Right lobe of liver (tissue), 6 donors: Measurements from ENCODE around the gene ATF2. TPM values are rescaled to one million over a fixed set of nuclear protein-coding genes. Genes with fewer than 3 reads are reported as not detected.
"Not testable (repeated sequence)": the region's sequence is repeated elsewhere in the genome, so short reads cannot be mapped to it uniquely, and the experiment has no call there.

ENCODE experiments used
- ATAC-seq, 4 donors: fragments of 200-7000 bp; cut with Tn5 transposase; one replicate each; pipeline ENCODE4 v1.9.1; 2020; ENCODE audit warnings: mild to moderate bottlenecking in 4 of 4, moderate library complexity in 4 of 4
- DNase-seq, 3 donors: peaks; one replicate each; pipeline ENCODE4 v3.0.0-alpha.2; 2020
- H3K27ac ChIP-seq, 3 donors: fragments of 200-600 bp; one replicate each; pipeline ENCODE4 v1.8.0; 2022
- H3K27me3 ChIP-seq, 2 donors: fragments of 200-600 bp; one replicate each; pipeline ENCODE4 v1.8.0; 2022
- H3K36me3 ChIP-seq, 4 donors: fragments of 200-600 bp; sonication (generic) in 1 of 4; one replicate each; pipeline versions ENCODE4 v1.5.1 to v1.8.0; 2017 to 2022; ENCODE audit warnings: control low read depth in 1 of 4
- H3K4me1 ChIP-seq, 4 donors: fragments of 200-600 bp; sonication (generic) in 1 of 4; one replicate each; pipeline versions ENCODE4 v1.5.1 to v1.8.0; 2017 to 2022; ENCODE audit warnings: control low read depth in 1 of 4
- H3K4me3 ChIP-seq, 3 donors: fragments of 200-600 bp; one replicate each; pipeline ENCODE4 v1.8.0; 2022
- H3K9me3 ChIP-seq, 4 donors: fragments of 200-600 bp; sonication (generic) in 1 of 4; one replicate each; pipeline versions ENCODE4 v1.5.1 to v1.8.0; 2017 to 2022; ENCODE audit warnings: control low read depth in 1 of 4
- POLR2A ChIP-seq: fragments of 450-650 bp; IDR thresholded peaks from one replicate; pipeline ENCODE4 v1.6.1; 2017; ENCODE audit warnings: antibody characterized with exemption, mild to moderate bottlenecking
- WGBS: methylation state at CpG from one replicate; pipeline ENCODE4 v1.1.6; 2018; ENCODE audit warnings: low coverage, low lambda C conversion rate; ENCODE audit not compliant: insufficient coverage; ENCODE audit errors: missing lambda C conversion rate; 5-methylcytosine and 5-hydroxymethylcytosine counted together
- intact Hi-C, 2 donors: fragments of 100-400 bp; cut with DNase I; formaldehyde crosslinking; loops; one replicate each; pipeline versions ENCODE4 v1.11.2 to v1.14.1; 2022
- total RNA-seq, 6 experiments: library from RNA; depleted of rRNA in 2 of 6; stranded (reverse); fragments of >200 nt in 2 of 6; fragmentation: NEBNext Ultra II Directional in 3 of 6; extraction: Animal tissue kit (Norgen Biotek cat#: 25700) in 3 of 6; gene quantifications; one replicate each; pipeline versions ENCODE4 v1.1.0 to v1.2.4, GENCODE V29; 2016 to 2023
- TF ChIP-seq, protein P1 (sequence below), 4 donors: fragments of 200-600 bp in 3 of 4; fragments of 450-650 bp in 1 of 4; IDR thresholded peaks; one replicate each; pipeline versions ENCODE4 v1.5.1 to v1.8.0; 2016 to 2022; ENCODE audit warnings: antibody characterized with exemption in 4 of 4, mild to moderate bottlenecking in 2 of 4
- donor health status: DM: no; HTN: yes; CAD: no.
- donor health status: DM: no; HTN: no; CAD: no.
- donor health status: DM: no; HTN: no; CAD: no.
- donor health status: DM: no; HTN: yes; CAD: no.
- donor health status: DM: no; HTN: yes; CAD: no.

The ATF2 gene
- total RNA-seq, 6 experiments from 2014 or later: 24.0 to 36.3 (median 27.4) TPM

DNA sequence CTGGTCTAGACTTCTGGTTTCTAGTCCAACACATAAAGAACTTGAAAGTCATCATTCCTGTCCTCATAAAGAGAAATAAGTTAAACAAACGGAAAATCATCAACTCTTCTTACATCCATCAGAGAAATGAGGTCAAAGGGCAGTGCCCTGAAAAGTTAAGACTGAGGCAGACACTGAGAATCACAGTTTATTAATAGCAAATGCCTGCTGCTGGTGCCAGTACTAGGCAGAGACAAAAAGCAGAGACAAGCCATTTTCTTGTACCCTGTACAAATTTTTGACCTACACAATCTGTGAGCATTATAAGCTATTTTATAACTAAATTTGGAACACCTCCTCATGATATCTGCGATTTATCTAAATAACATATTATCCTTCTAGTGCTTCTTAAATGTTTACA is 36.8 kb downstream of the ATF2 start:
- Histone ChIP-seq H3K4me3 (no peak overlapping the region), H3K27ac (no peak overlapping the region), H3K9me3 (no peaks in the 10 kb centered on the region), H3K36me3 (peaks cover 0 to 12% (median 2%) of the 10 kb centered on the region in 4 donors), H3K4me1 (no peaks in the 10 kb centered on the region), H3K27me3 (no peaks in the 10 kb centered on the region)
- 70% methylated on average over 2 of the region's 2 CpGs for WGBS
- intact Hi-C loops: no loop called here
- DNase-seq: no peak
- TF ChIP-seq POLR2A: no peak
- TF ChIP-seq, protein P1, sequence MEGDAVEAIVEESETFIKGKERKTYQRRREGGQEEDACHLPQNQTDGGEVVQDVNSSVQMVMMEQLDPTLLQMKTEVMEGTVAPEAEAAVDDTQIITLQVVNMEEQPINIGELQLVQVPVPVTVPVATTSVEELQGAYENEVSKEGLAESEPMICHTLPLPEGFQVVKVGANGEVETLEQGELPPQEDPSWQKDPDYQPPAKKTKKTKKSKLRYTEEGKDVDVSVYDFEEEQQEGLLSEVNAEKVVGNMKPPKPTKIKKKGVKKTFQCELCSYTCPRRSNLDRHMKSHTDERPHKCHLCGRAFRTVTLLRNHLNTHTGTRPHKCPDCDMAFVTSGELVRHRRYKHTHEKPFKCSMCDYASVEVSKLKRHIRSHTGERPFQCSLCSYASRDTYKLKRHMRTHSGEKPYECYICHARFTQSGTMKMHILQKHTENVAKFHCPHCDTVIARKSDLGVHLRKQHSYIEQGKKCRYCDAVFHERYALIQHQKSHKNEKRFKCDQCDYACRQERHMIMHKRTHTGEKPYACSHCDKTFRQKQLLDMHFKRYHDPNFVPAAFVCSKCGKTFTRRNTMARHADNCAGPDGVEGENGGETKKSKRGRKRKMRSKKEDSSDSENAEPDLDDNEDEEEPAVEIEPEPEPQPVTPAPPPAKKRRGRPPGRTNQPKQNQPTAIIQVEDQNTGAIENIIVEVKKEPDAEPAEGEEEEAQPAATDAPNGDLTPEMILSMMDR (IDR thresholded peaks at IDR 0.05): no peak
- ATAC-seq: no peak

DNA sequence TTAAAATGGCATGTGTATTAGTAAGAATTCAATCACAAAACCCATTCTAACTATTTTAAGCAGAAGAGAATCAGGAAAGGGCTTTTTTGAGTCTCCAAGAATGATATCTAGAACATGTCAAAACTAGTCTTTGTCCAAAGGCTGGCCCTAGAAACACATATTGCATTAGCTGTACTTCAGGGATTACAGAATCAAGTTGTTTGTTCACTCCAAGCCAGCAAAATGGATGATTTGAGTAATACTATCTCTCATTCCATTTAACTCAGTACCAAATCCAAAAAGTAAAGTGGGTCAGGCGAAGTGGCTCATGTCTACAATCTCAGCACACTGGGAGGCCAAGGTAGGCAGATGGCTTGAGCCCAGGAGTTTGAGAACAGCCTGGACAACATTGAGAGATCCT is 41.3 kb downstream of the ATF2 start:
- no peak overlapping the region for H3K27ac ChIP-seq
- no peaks in the 10 kb centered on the region for H3K4me1 ChIP-seq
- H3K36me3 ChIP-seq: peaks cover 0 to 12% (median 0%) of the 10 kb centered on the region in 4 donors
- no peaks in the 10 kb centered on the region for H3K27me3 ChIP-seq
- TF ChIP-seq POLR2A: no peak
- TF ChIP-seq, protein P1 (IDR thresholded peaks at IDR 0.05): no peak
- H3K4me3 ChIP-seq: no peak overlapping the region
- DNase-seq (no peak), ATAC-seq (no peak)
- WGBS: 100% methylated on average over 1 of the region's 1 CpG
- no peaks in the 10 kb centered on the region for H3K9me3 ChIP-seq
- intact Hi-C loops: no loop called here

DNA sequence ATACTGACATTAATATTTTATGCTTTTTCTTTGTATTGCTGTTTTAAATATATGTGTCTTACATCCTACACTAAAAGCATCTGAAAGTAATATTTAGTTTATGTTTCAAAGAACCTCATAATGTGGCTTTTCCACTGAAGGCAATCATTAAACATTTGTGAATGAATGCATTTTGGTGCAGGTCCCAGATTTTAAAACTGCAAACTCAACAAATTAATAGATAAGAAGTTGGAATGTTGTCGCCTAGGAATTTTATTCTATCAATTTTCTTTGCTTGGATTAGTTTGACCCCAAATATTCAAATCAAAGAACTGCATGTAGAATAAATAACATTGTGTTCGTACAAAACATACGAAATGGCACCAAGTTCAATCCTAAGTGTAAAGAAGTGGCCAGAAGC is 44.7 kb downstream of the ATF2 start:
- DNase-seq (no peak), ATAC-seq (no peak)
- WGBS: 65% methylated on average over 3 of the region's 3 CpGs
- no peaks in the 10 kb centered on the region for H3K27me3 ChIP-seq
- TF ChIP-seq, protein P1 (IDR thresholded peaks at IDR 0.05): no peak
- TF ChIP-seq POLR2A: no peak
- intact Hi-C loops: no loop called here
- no peak overlapping the region for H3K4me3 ChIP-seq
- no peaks in the 10 kb centered on the region for H3K4me1 ChIP-seq
- no peak overlapping the region for H3K27ac ChIP-seq
- no peaks in the 10 kb centered on the region for H3K9me3 ChIP-seq
- no peaks in the 10 kb centered on the region for H3K36me3 ChIP-seq

DNA sequence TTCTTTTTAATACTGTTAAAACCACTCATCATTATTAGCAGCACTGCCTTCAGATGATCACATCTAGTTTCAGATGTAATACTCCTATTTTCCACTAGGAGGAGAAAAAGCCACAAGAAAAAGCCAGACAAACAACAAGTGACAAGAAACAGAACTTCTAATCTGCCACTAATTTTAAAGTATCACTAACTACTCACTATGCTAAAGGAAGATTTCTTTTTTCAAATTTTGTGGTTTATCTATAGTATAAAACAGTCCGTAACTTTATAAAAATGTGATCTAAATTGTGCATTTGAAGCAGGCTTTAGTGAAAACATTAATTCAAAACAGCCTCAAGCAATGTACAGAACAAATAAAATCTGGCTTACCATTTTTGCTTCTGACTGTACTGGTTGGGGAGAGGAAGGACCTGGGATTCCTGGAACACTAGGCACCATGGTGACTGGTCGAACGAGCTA is 56.8 kb downstream of the ATF2 start:
- H3K4me1 ChIP-seq: no peaks in the 10 kb centered on the region
- no peak overlapping the region for H3K4me3 ChIP-seq
- H3K36me3 ChIP-seq: peaks cover 0 to 26% (median 8%) of the 10 kb centered on the region in 4 donors
- DNase-seq (no peak), ATAC-seq (peak; percentile 65 to 78 (median 72))
- no peak for TF ChIP-seq POLR2A
- TF ChIP-seq, protein P1 (IDR thresholded peaks at IDR 0.05): peak; percentile 57 to 71 (median 68)
- no peak overlapping the region for H3K27ac ChIP-seq
- WGBS: 77% methylated on average over 3 of the region's 3 CpGs
- intact Hi-C loops: no loop called here
- H3K27me3 ChIP-seq: no peaks in the 10 kb centered on the region
- H3K9me3 ChIP-seq: no peaks in the 10 kb centered on the region

DNA sequence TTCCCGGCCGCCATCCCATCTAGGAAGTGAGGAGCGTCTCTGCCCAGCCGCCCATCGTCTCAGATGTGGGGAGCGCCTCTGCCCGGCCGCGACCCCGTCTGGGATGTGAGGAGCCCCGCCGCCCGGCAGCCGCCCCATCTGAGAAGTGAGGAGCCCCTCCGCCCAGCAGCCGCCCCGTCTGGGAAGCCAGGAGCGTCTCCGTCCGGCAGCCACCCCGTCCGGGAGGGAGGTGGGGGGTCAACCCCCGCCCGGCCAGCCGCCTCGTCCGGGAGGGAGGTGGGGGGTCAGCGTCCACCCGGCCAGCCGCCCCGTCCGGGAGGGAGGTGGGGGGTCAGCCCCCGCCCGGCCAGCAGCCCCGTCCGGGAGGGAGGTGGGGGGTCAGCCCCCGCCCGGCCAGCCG is 59.9 kb downstream of the ATF2 start:
- ATAC-seq, H3K4me3 ChIP-seq, H3K4me1 ChIP-seq, H3K9me3 ChIP-seq, H3K27ac ChIP-seq, intact Hi-C loops, DNase-seq, H3K27me3 ChIP-seq, H3K36me3 ChIP-seq: not testable (repeated sequence)
- 100% methylated on average over 2 of the region's 39 CpGs for WGBS
